ENCODE data around the gene UBAP2L.

GRCh38 chr1:154206196-154206595 lies 14.6 kb upstream of the UBAP2L start, which contains the start of gene CFAP141:
- no peak for TF ChIP-seq POLR2AphosphoS5 (IDR thresholded peaks at IDR 0.05; ENCODE audit: borderline replicate concordance, low read depth, low read length)
- TF ChIP-seq FOXP2 (optimal IDR thresholded peaks at IDR 0.05; ENCODE audit: control extremely low read depth, extremely low read length, insufficient read depth): no peak
- TF ChIP-seq EZH2 (IDR thresholded peaks at IDR 0.05): no peak
